ENCODE measurements around the gene PDE4A.
A peak's percentile ranks its signal among the peaks of the same experiment; 100 is the strongest.

The PDE4A gene

DNA sequence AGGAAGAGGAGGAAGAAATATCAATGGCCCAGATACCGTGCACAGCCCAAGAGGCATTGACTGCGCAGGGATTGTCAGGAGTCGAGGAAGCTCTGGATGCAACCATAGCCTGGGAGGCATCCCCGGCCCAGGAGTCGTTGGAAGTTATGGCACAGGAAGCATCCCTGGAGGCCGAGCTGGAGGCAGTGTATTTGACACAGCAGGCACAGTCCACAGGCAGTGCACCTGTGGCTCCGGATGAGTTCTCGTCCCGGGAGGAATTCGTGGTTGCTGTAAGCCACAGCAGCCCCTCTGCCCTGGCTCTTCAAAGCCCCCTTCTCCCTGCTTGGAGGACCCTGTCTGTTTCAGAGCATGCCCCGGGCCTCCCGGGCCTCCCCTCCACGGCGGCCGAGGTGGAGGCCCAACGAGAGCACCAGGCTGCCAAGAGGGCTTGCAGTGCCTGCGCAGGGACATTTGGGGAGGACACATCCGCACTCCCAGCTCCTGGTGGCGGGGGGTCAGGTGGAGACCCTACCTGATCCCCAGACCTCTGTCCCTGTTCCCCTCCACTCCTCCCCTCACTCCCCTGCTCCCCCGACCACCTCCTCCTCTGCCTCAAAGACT lies 46.9 kb downstream of the PDE4A start:
- TF ChIP-seq TCF12 (IDR thresholded peaks at IDR 0.05; ENCODE audit: low read depth) (no peak), CREB1 (IDR thresholded peaks at IDR 0.05; ENCODE audit: low read depth) (no peak), TAF1 (IDR thresholded peaks at IDR 0.05; ENCODE audit: low read depth) (no peak), FOXM1 (IDR thresholded peaks at IDR 0.05; ENCODE audit: borderline replicate concordance, low read depth) (no peak), TEAD4 (IDR thresholded peaks at IDR 0.05) (no peak), YY1 (IDR thresholded peaks at IDR 0.05; ENCODE audit: low read depth) (no peak)
- TF ChIP-seq, protein P1, sequence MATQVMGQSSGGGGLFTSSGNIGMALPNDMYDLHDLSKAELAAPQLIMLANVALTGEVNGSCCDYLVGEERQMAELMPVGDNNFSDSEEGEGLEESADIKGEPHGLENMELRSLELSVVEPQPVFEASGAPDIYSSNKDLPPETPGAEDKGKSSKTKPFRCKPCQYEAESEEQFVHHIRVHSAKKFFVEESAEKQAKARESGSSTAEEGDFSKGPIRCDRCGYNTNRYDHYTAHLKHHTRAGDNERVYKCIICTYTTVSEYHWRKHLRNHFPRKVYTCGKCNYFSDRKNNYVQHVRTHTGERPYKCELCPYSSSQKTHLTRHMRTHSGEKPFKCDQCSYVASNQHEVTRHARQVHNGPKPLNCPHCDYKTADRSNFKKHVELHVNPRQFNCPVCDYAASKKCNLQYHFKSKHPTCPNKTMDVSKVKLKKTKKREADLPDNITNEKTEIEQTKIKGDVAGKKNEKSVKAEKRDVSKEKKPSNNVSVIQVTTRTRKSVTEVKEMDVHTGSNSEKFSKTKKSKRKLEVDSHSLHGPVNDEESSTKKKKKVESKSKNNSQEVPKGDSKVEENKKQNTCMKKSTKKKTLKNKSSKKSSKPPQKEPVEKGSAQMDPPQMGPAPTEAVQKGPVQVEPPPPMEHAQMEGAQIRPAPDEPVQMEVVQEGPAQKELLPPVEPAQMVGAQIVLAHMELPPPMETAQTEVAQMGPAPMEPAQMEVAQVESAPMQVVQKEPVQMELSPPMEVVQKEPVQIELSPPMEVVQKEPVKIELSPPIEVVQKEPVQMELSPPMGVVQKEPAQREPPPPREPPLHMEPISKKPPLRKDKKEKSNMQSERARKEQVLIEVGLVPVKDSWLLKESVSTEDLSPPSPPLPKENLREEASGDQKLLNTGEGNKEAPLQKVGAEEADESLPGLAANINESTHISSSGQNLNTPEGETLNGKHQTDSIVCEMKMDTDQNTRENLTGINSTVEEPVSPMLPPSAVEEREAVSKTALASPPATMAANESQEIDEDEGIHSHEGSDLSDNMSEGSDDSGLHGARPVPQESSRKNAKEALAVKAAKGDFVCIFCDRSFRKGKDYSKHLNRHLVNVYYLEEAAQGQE (IDR thresholded peaks at IDR 0.05; ENCODE audit: low read depth) = no peak

DNA sequence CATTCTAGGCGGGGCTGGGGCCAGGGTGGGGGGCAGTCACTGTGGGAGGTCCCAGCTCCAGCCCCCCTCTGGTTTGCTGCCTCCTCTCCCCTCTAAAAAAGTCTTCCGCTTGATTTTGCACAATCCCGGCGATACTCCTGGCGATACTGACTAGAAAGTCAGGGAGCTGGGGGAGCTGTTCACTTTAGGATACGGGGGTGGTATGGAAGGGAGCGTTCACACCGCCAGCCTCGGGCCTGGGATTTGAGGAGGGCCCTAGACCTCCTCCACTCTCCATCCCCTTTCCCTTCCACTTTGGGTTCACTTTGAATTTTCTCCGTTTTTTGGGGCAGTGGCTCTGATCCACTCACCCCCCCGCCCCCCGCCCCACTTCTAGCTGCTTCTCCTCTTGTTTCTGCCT lies 47.8 kb downstream of the PDE4A start:
- TF ChIP-seq FOXM1 (IDR thresholded peaks at IDR 0.05; ENCODE audit: borderline replicate concordance, low read depth) (no peak), CREB1 (IDR thresholded peaks at IDR 0.05; ENCODE audit: low read depth) (no peak)

DNA sequence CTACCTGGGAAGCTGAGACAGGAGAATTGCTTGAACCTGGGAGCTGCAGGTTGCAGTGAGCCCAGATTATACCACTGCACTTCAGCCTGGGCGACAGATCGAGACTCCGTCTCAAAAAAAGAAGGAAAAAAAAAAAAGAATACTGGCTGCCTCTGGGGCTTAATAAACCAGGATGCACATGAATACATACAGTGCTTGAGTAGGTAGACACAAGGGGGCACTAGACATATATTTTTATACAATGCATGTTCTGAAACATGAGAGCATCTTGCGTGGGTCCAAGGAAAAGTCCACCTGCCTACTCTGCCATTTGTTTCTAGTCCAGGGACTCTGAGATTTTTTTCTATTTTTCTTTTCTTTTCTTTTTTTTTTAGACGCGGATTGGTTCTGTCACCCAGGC lies 51.6 kb downstream of the PDE4A start:
- peak; percentile 55 for TF ChIP-seq RAD21 (IDR thresholded peaks at IDR 0.05; ENCODE audit: low read depth)
- TF ChIP-seq YY1 (IDR thresholded peaks at IDR 0.05; ENCODE audit: low read depth) = no peak

DNA sequence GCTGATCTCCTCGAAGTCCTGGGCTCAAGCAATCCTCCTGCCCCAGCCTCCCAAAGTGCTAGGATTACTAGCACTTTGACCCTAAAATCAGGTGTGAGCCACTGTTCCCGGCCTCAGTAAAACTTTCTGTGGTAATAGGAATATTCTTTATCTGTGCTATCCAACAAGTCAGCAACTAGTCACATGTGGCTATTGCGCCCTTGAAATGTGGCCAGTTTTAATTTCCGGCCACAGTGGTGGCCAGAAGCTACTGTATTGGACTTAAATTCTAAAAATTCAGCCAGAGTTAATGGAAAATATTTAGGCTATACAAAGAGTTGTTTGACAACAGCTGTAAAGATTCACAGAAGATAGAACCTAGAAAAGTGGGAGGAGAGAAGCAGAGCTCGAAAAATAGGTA lies 52.9 kb downstream of the PDE4A start:
- TF ChIP-seq NFIC (IDR thresholded peaks at IDR 0.05) (no peak), ZBTB7A (IDR thresholded peaks at IDR 0.05; ENCODE audit: low read depth) (no peak), TEAD4 (IDR thresholded peaks at IDR 0.05) (no peak), CREB1 (IDR thresholded peaks at IDR 0.05; ENCODE audit: low read depth) (no peak)
- TF ChIP-seq, protein P1 (IDR thresholded peaks at IDR 0.05; ENCODE audit: low read depth) = no peak

DNA sequence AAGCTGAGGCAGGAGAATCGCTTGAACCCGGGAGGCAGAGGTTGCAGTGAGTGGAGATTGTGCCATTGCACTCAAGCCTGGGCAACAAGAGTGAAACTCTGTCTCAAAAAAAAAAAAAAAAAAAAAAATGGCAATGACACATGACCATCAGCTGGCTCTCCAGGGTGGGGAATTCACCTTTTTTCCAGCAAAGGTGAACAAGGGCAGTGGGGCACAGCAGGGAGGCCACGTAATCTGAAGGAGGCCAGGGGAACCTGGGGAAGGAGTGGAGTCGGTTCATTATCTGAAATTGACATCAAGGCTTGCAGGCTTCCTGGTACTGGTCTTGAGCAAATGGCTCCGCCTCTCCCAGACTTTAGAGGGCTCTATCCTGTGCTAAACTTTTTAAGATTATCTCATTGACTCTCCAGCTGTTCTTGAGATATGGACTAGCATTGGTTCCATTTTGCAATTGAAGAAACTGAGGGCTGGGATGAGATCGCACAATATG lies 54.7 kb downstream of the PDE4A start:
- no peak for TF ChIP-seq EGR1 (IDR thresholded peaks at IDR 0.05)
- TF ChIP-seq EP300 (IDR thresholded peaks at IDR 0.05; ENCODE audit: borderline replicate concordance) = no peak
- no peak for TF ChIP-seq ZBTB7A (IDR thresholded peaks at IDR 0.05; ENCODE audit: low read depth)
- no peak for TF ChIP-seq CREB1 (IDR thresholded peaks at IDR 0.05; ENCODE audit: low read depth)
- no peak for TF ChIP-seq RAD21 (IDR thresholded peaks at IDR 0.05; ENCODE audit: low read depth)
- no peak for TF ChIP-seq TEAD4 (IDR thresholded peaks at IDR 0.05)
- TF ChIP-seq, protein P2, sequence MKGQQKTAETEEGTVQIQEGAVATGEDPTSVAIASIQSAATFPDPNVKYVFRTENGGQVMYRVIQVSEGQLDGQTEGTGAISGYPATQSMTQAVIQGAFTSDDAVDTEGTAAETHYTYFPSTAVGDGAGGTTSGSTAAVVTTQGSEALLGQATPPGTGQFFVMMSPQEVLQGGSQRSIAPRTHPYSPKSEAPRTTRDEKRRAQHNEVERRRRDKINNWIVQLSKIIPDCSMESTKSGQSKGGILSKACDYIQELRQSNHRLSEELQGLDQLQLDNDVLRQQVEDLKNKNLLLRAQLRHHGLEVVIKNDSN (IDR thresholded peaks at IDR 0.05) = no peak
- TF ChIP-seq, protein P3, sequence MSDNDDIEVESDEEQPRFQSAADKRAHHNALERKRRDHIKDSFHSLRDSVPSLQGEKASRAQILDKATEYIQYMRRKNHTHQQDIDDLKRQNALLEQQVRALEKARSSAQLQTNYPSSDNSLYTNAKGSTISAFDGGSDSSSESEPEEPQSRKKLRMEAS (IDR thresholded peaks at IDR 0.05) = no peak
- TF ChIP-seq CEBPB (IDR thresholded peaks at IDR 0.05) = no peak
- no peak for TF ChIP-seq FOXM1 (IDR thresholded peaks at IDR 0.05; ENCODE audit: borderline replicate concordance, low read depth)
- no peak for TF ChIP-seq TCF12 (IDR thresholded peaks at IDR 0.05; ENCODE audit: low read depth)
- TF ChIP-seq YY1 (IDR thresholded peaks at IDR 0.05; ENCODE audit: low read depth) = no peak
- TF ChIP-seq NFIC (IDR thresholded peaks at IDR 0.05) = no peak
- TF ChIP-seq, protein P1 (IDR thresholded peaks at IDR 0.05; ENCODE audit: low read depth) = no peak
- TF ChIP-seq TAF1 (IDR thresholded peaks at IDR 0.05; ENCODE audit: low read depth) = no peak

DNA sequence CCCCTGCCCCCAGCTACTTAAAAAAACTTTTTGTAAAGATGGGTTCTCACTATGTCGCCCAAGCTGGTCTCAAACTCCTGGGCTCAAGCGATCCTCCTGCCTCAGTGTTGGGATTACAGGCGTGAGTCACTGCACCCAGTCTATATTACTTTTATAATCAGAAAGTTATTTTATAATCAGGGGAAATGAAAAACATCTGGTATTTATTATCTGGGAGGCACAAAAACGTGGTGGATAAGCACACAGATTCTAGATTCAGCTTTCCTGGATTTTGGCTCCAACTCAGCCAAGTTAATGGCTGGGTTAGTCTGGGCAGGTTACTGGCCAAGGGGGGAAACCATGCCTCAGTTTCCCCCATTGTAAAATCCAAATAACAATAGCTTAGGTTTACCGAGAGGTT lies 58.1 kb downstream of the PDE4A start:
- TF ChIP-seq CEBPB (IDR thresholded peaks at IDR 0.05) (no peak), YY1 (IDR thresholded peaks at IDR 0.05; ENCODE audit: low read depth) (no peak), TAF1 (IDR thresholded peaks at IDR 0.05; ENCODE audit: low read depth) (no peak), NFIC (IDR thresholded peaks at IDR 0.05) (no peak)
- TF ChIP-seq, protein P3 (IDR thresholded peaks at IDR 0.05) = no peak
